C4-2B (cell line): ENCODE results near the gene MACROD1.

Experiments used
- CTCF ChIP-seq: fragments of 450-650 bp; conservative IDR thresholded peaks from 2 replicates; pipeline ENCODE4 v1.5.1; 2017; ENCODE audit warnings: mild to moderate bottlenecking
- ZFX ChIP-seq: fragments of 450-650 bp; IDR thresholded peaks from 2 replicates; pipeline ENCODE4 v1.6.1; 2017

- no peak for TF ChIP-seq CTCF
- peak; percentile 54; the same call in 1 of the 2 replicates for TF ChIP-seq ZFX
Measured at GRCh38 chr11:63986156-63986931, 179.6 kb downstream of the MACROD1 start, which contains the start of gene OTUB1.
